SK-N-SH treated with all-trans-retinoic acid at 6 μM for 48 hours (cell line): ENCODE measurements around the gene ZBTB7A.

Source experiments
- ATAC-seq: fragments of 200-7000 bp; cut with Tn5 transposase; 3 replicates; pipeline ENCODE4 v1.9.1; 2020; ENCODE audit warnings: mild to moderate bottlenecking, moderate library complexity
- ARNTL ChIP-seq: fragments of 450-650 bp; formaldehyde crosslinking; IDR thresholded peaks from 2 replicates; pipeline ENCODE4 v1.5.0; 2020; ENCODE audit warnings: low read depth, mild to moderate bottlenecking, moderate library complexity, borderline replicate concordance
- BACH2 ChIP-seq: fragments of 250-450 bp; sonication (Bioruptor Pico); IDR thresholded peaks from 2 replicates; pipeline ENCODE4 v1.9.0; 2021; ENCODE audit warnings: mild to moderate bottlenecking, borderline replicate concordance
- CSDC2 ChIP-seq: fragments of 250-450 bp; sonication (Bioruptor Pico); IDR thresholded peaks from 2 replicates; pipeline ENCODE4 v1.5.0; 2020; ENCODE audit warnings: mild to moderate bottlenecking, moderate library complexity
- ISL1 ChIP-seq: fragments of 250-450 bp; sonication (Bioruptor Pico); IDR thresholded peaks from 2 replicates; pipeline ENCODE4 v2.1.2; 2022; ENCODE audit warnings: mild to moderate bottlenecking, moderate library complexity
- OSR1 ChIP-seq: fragments of 250-450 bp; sonication (Bioruptor Pico); IDR thresholded peaks from 2 replicates; pipeline ENCODE4 v1.8.0; 2022; ENCODE audit warnings: moderate library complexity, mild to moderate bottlenecking, inconsistent platforms
- PPARA ChIP-seq: fragments of 250-450 bp; sonication (Bioruptor Pico); IDR thresholded peaks from 2 replicates; pipeline ENCODE4 v1.5.0; 2020; ENCODE audit warnings: mild to moderate bottlenecking, borderline replicate concordance
- RARB ChIP-seq: fragments of 250-450 bp; sonication (Bioruptor Pico); IDR thresholded peaks from 2 replicates; pipeline ENCODE4 v1.8.0; 2021; ENCODE audit warnings: mild to moderate bottlenecking, moderate library complexity
- SNAI2 ChIP-seq: fragments of 250-450 bp; sonication (Bioruptor Pico); IDR thresholded peaks from 2 replicates; pipeline ENCODE4 v1.5.0; 2020; ENCODE audit warnings: mild to moderate bottlenecking, moderate library complexity
- TCF4 ChIP-seq: fragments of 250-450 bp; sonication (Bioruptor Pico); IDR thresholded peaks from 2 replicates; pipeline ENCODE4 v1.8.0; 2021; ENCODE audit warnings: mild to moderate bottlenecking, moderate library complexity, borderline replicate concordance
- ZFP3 ChIP-seq: fragments of 250-450 bp; sonication (Bioruptor Pico); IDR thresholded peaks from 2 replicates; pipeline ENCODE4 v1.5.0; 2020; ENCODE audit warnings: mild to moderate bottlenecking, moderate library complexity
- ZFP30 ChIP-seq: fragments of 450-650 bp; formaldehyde crosslinking; IDR thresholded peaks from 2 replicates; pipeline ENCODE4 v1.5.0; 2022; ENCODE audit warnings: mild to moderate bottlenecking, moderate library complexity
- ZNF565 ChIP-seq: fragments of 450-650 bp; formaldehyde crosslinking; conservative IDR thresholded peaks from 2 replicates; pipeline ENCODE4 v1.5.0; 2020; ENCODE audit warnings: low read depth, mild to moderate bottlenecking, moderate library complexity
- ZNF70 ChIP-seq: fragments of 450-650 bp; formaldehyde crosslinking; IDR thresholded peaks from 2 replicates; pipeline ENCODE4 v1.5.0; 2020; ENCODE audit warnings: mild to moderate bottlenecking, moderate library complexity
- ZNF8 ChIP-seq: fragments of 450-650 bp; formaldehyde crosslinking; IDR thresholded peaks from 2 replicates; pipeline ENCODE4 v1.5.0; 2020; ENCODE audit warnings: mild to moderate bottlenecking, moderate library complexity
- TF ChIP-seq, protein P1 (sequence below): fragments of 250-450 bp; sonication (Bioruptor Pico); IDR thresholded peaks from 2 replicates; pipeline ENCODE4 v1.5.1; 2020; ENCODE audit warnings: low read depth, mild to moderate bottlenecking, moderate library complexity
- TF ChIP-seq, protein P2 (sequence below): fragments of 250-450 bp; sonication (Bioruptor Pico); IDR thresholded peaks from 2 replicates; pipeline ENCODE4 v1.8.0; 2020; ENCODE audit warnings: mild to moderate bottlenecking, moderate library complexity, borderline replicate concordance
- TF ChIP-seq, protein P3 (sequence below): fragments of 250-450 bp; sonication (Bioruptor Pico); IDR thresholded peaks from 2 replicates; pipeline ENCODE4 v1.8.0; 2021; ENCODE audit warnings: low read depth, mild to moderate bottlenecking, moderate library complexity, borderline replicate concordance

Gene ZBTB7A

DNA sequence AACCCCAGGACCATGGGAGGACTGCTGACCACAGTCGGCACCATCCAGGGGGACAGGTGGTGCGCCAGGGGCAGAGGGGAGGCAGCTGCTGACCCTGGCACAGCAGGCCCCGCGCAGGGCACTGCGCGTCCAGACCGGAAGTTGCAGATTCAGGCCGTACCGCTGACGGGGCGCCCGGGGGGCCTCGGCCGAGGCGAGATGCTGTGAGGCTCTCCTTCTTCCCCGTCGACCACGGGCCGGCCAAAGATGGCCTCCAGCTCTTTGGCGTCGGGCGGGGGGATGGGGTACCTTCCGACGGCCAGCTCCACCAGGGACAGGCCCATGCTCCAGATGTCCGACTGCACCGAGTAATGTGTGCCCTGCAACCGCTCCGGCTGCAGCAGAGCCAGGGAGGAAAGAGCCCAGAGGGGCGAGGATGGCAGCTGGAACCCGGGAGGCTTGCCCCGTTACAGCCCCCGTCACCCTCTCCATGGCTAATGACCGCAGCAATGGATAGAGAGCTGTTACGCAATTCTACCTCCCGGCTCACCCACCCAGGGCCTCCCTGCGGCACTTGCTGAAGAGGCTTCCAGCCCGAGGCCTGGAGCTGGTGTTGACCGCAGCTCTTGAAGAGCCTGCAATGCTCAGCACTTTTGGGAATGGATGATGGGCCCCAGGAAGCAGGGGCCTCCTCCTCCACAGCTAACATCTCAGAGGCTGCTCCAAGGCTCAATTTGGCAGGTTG is 32.5 kb upstream of the ZBTB7A start:
- TF ChIP-seq ZFP3 (no peak), ZNF70 (CRISPR knock-in tag) (no peak), SNAI2 (CRISPR knock-in tag) (no peak), CSDC2 (no peak), PPARA (CRISPR knock-in tag) (no peak), RARB (no peak), TCF4 (no peak), ZFP30 (no peak)
- TF ChIP-seq, protein P1, sequence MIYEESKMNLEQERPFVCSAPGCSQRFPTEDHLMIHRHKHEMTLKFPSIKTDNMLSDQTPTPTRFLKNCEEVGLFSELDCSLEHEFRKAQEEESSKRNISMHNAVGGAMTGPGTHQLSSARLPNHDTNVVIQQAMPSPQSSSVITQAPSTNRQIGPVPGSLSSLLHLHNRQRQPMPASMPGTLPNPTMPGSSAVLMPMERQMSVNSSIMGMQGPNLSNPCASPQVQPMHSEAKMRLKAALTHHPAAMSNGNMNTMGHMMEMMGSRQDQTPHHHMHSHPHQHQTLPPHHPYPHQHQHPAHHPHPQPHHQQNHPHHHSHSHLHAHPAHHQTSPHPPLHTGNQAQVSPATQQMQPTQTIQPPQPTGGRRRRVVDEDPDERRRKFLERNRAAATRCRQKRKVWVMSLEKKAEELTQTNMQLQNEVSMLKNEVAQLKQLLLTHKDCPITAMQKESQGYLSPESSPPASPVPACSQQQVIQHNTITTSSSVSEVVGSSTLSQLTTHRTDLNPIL, result no peak
- ATAC-seq, result no peak

DNA sequence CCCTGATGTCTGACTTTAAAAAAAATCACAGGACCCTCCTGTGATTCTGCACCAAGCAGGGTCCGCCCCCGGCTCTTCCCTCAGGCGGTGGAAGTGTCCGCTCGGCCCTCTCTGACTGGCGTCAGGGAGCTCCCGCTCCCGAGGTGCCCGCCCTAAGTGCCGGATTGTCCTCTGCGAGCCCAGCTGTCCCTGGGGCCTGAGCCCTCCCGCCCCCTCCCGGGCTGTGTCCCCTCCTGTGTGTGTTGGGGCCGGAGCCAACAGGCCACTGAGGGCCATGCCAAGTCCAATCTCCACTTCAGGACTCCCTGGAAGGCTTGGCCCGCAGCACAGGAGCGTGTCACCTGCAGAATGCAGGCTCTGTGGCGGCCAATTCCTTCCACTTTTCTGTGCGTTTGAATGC is 31.8 kb upstream of the ZBTB7A start:
- TF ChIP-seq PPARA (CRISPR knock-in tag) (no peak), RARB (no peak), ZFP3 (no peak), ZFP30 (no peak), ISL1 (CRISPR knock-in tag) (no peak), ZNF8 (CRISPR knock-in tag) (no peak), OSR1 (CRISPR knock-in tag) (no peak), CSDC2 (no peak), BACH2 (CRISPR knock-in tag) (no peak), ZNF70 (CRISPR knock-in tag) (no peak)
- TF ChIP-seq, protein P2, sequence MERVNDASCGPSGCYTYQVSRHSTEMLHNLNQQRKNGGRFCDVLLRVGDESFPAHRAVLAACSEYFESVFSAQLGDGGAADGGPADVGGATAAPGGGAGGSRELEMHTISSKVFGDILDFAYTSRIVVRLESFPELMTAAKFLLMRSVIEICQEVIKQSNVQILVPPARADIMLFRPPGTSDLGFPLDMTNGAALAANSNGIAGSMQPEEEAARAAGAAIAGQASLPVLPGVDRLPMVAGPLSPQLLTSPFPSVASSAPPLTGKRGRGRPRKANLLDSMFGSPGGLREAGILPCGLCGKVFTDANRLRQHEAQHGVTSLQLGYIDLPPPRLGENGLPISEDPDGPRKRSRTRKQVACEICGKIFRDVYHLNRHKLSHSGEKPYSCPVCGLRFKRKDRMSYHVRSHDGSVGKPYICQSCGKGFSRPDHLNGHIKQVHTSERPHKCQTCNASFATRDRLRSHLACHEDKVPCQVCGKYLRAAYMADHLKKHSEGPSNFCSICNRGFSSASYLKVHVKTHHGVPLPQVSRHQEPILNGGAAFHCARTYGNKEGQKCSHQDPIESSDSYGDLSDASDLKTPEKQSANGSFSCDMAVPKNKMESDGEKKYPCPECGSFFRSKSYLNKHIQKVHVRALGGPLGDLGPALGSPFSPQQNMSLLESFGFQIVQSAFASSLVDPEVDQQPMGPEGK (CRISPR knock-in tag), result no peak
- TF ChIP-seq, protein P1, result no peak
- TF ChIP-seq, protein P3, sequence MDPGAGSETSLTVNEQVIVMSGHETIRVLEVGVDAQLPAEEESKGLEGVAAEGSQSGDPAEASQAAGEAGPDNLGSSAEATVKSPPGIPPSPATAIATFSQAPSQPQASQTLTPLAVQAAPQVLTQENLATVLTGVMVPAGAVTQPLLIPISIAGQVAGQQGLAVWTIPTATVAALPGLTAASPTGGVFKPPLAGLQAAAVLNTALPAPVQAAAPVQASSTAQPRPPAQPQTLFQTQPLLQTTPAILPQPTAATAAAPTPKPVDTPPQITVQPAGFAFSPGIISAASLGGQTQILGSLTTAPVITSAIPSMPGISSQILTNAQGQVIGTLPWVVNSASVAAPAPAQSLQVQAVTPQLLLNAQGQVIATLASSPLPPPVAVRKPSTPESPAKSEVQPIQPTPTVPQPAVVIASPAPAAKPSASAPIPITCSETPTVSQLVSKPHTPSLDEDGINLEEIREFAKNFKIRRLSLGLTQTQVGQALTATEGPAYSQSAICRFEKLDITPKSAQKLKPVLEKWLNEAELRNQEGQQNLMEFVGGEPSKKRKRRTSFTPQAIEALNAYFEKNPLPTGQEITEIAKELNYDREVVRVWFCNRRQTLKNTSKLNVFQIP, result no peak
- TF ChIP-seq, all 23 proteins: peak for 0
- ATAC-seq, result no peak

DNA sequence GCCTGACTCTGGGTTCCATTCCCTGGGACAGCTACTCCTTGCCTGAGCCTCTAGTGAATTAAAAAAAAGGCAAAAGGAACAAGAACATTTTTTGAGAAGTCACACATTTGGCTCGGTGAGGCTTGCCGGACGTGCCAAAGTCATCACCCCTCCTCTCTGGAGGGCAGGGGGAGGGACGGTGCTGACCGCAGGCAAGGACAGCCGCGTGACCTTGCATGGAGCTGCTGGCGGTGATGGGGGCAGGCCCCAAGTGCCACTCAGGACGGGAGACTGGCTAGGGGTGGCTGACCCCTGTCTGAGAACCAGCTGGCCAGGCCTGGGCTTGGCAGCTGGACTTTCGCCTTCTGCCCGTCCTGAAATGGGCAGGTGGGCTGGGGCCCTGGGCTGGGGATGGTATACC is 30.8 kb upstream of the ZBTB7A start:
- no peak for ATAC-seq
- TF ChIP-seq, protein P1, result no peak
- TF ChIP-seq SNAI2 (CRISPR knock-in tag) (no peak), RARB (no peak), ARNTL (CRISPR knock-in tag) (no peak)
- TF ChIP-seq, protein P3, result no peak

DNA sequence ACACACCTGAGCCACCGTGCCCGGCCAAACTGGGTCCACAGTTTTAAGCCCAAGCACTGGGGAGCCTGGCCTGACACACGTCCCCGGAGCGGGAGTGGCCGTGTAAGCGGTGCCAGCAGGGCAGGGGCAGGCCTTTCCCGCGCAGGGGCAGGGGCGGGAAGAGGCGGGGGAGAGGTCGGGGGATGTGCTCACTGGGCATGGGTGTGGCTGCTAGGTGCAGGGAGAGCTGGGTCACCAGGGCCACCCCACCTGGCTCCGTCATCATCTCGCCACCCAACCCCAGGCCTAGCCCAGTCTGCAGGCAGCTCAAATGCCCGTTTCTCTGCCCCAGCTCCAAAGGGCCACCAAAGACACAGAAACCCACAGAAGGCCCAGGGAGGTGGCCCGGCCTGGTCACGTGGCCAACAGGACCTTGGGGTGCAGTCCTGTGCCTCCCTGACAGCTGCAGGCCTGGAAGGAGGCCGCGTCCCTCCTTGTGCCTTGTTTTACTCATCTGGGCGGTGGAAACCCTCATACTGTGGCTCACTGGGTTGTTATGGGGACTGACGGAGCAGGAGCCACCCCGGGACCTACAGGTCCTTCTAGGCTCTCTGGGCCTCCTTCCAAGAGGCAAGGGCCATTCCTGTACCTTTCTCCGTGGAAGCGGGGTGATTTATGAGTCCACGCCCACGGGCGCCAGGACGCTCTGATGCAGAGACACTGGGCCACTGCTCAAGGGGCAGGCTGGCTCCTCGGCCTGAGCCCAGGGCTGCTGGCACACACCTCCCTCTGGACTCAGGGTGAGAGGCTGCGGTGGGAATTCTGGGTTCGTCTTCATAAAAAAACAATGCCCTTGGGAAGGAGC is 29.6 kb upstream of the ZBTB7A start:
- TF ChIP-seq ZFP30 (no peak), ZNF565 (CRISPR knock-in tag) (no peak)
- TF ChIP-seq, protein P2 (CRISPR knock-in tag), result no peak
- TF ChIP-seq, all 23 proteins: peak for 0
- ATAC-seq, result no peak
